Prostate gland (tissue), 2 donors: ENCODE data around the gene RAD1. TPM values are rescaled to one million over a fixed set of nuclear protein-coding genes. Genes with fewer than 3 reads are reported as not detected.

ENCODE experiments used
- DNase-seq: peaks from one replicate; pipeline ENCODE4 v3.0.0-alpha.2; 2019; ENCODE audit warnings: low spot score
- H3K27ac ChIP-seq, 2 donors: fragments of 200-600 bp; sonication (generic); 2 replicates each; pipeline ENCODE4 v1.5.1; 2017 to 2019
- H3K27me3 ChIP-seq: fragments of 200-600 bp; sonication (generic); replicated peaks from 2 replicates; pipeline ENCODE4 v1.5.1; 2019; ENCODE audit not compliant: insufficient read depth
- H3K36me3 ChIP-seq, 2 donors: fragments of 200-600 bp; sonication (generic); 1 replicate in 1 of 2; 2 replicates in 1 of 2; pipeline versions ENCODE4 v1.5.1 to v1.8.1; 2017 to 2019
- H3K4me1 ChIP-seq: fragments of 200-600 bp; sonication (generic); replicated peaks from 2 replicates; pipeline ENCODE4 v1.5.1; 2019
- H3K4me3 ChIP-seq, 2 donors: fragments of 200-600 bp; sonication (generic); 2 replicates each; pipeline ENCODE4 v1.5.1; 2017 to 2019
- H3K9me3 ChIP-seq: fragments of 200-600 bp; sonication (generic); 2 replicates; pipeline ENCODE4 v1.5.1; 2017
- CTCF ChIP-seq, 4 experiments: fragments of 200-600 bp in 2 of 4; fragments of 450-650 bp in 2 of 4; sonication (generic) in 2 of 4; IDR thresholded peaks; 1 replicate in 3 of 4; 2 replicates in 1 of 4; pipeline ENCODE4 v1.5.1; 2016 to 2019; ENCODE audit warnings: antibody characterized with exemption in 4 of 4, mild to moderate bottlenecking in 2 of 4, moderate library complexity in 2 of 4
- POLR2A ChIP-seq: fragments of 450-650 bp; IDR thresholded peaks from one replicate; pipeline ENCODE4 v1.6.1; 2016; ENCODE audit warnings: antibody characterized with exemption, mild to moderate bottlenecking
- POLR2AphosphoS5 ChIP-seq: sonication (generic); formaldehyde crosslinking; IDR thresholded peaks from one replicate; pipeline ENCODE4 v1.6.1; 2017; ENCODE audit warnings: antibody characterized with exemption
- WGBS: methylation state at CpG from one replicate; pipeline ENCODE4 v1.1.5; 2018; 5-methylcytosine and 5-hydroxymethylcytosine counted together
- intact Hi-C: fragments of 100-400 bp; cut with DNase I; formaldehyde crosslinking; loops from one replicate; pipeline ENCODE4 v1.14.2; 2022
- total RNA-seq, 2 donors: library from RNA; depleted of rRNA; stranded (reverse); fragments of >200 nt; gene quantifications; one replicate each; pipeline ENCODE4 v1.1.0, GENCODE V29; 2016

The RAD1 gene
- total RNA-seq, 2 donors from 2014 or later = 18.4 to 28.1 TPM

DNA sequence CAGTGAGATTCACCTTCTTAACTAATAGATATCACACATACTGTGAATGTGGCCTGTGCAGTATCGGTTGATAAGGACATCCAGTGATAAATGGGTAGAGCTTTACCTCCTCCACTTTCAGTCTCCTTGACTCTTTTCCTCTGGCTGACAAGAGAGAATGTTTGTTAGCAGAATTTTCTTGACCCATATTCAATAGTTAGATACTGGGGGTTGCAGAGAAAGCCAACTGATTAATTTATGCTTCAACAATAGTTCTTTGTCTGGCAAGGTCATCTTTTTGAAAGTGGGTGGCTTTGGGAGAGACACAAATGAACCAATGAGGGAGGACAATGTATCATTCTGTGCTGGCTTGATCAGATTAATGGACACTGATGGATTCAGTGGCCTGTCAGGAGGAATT lies 46.0 kb downstream of the RAD1 start:
- Histone ChIP-seq H3K4me3 (no peak overlapping the region), H3K36me3 (peaks cover 0 to 4% of the 10 kb centered on the region in 2 donors), H3K27ac (no peak overlapping the region), H3K4me1 (no peaks in the 10 kb centered on the region), H3K27me3 (no peaks in the 10 kb centered on the region), H3K9me3 (no peaks in the 10 kb centered on the region)
- 100% methylated on average over 1 of the region's 1 CpG for WGBS
- TF ChIP-seq POLR2A (no peak), CTCF (IDR thresholded peaks at IDR 0.05) (no peak), POLR2AphosphoS5 (no peak)
- DNase-seq = no peak
- intact Hi-C loops = no loop called here

GRCh38 chr5:34868791-34869190 lies 46.5 kb downstream of the RAD1 start:
- DNase-seq = no peak
- no peak overlapping the region for H3K27ac ChIP-seq
- no peaks in the 10 kb centered on the region for H3K27me3 ChIP-seq
- H3K9me3 ChIP-seq = no peaks in the 10 kb centered on the region
- 100% methylated on average over 1 of the region's 1 CpG for WGBS
- H3K36me3 ChIP-seq = peaks cover 0 to 4% of the 10 kb centered on the region in 2 donors
- intact Hi-C loops = no loop called here
- no peaks in the 10 kb centered on the region for H3K4me1 ChIP-seq
- H3K4me3 ChIP-seq = no peak overlapping the region
- TF ChIP-seq CTCF (IDR thresholded peaks at IDR 0.05) (no peak), POLR2AphosphoS5 (no peak), POLR2A (no peak)

DNA sequence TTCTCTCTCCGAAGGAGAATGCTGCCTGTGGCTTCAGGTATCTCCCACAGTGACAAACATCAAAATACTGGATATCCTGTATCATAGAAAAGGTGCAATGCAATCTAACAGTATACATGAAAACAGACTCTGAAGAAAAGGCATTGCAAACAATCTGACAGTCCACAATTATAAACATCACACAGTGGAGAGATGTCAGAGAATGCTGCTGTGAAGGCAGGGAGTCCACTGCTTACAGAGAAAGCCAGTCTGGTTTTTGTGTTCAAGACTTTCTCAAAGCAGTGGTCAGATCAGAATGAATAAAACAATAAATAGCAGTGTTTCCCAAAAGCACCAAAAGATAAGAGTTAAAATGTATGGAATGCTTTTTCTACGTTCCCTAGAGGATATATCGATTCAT lies 47.6 kb downstream of the RAD1 start:
- no peaks in the 10 kb centered on the region for H3K27me3 ChIP-seq
- intact Hi-C loops = no loop called here
- H3K4me1 ChIP-seq = no peaks in the 10 kb centered on the region
- WGBS = 94% methylated on average over 3 of the region's 3 CpGs
- TF ChIP-seq POLR2AphosphoS5 = no peak
- no peak for TF ChIP-seq POLR2A
- TF ChIP-seq CTCF (IDR thresholded peaks at IDR 0.05) = no peak
- H3K27ac ChIP-seq = no peak overlapping the region
- peaks cover 0 to 4% of the 10 kb centered on the region in 2 donors for H3K36me3 ChIP-seq
- no peaks in the 10 kb centered on the region for H3K9me3 ChIP-seq
- no peak for DNase-seq
- no peak overlapping the region for H3K4me3 ChIP-seq

GRCh38 chr5:34866989-34867471 lies 48.3 kb downstream of the RAD1 start:
- Histone ChIP-seq H3K27ac (no peak overlapping the region), H3K27me3 (no peaks in the 10 kb centered on the region), H3K9me3 (no peaks in the 10 kb centered on the region), H3K36me3 (peaks cover 0 to 4% of the 10 kb centered on the region in 2 donors), H3K4me1 (no peaks in the 10 kb centered on the region), H3K4me3 (no peak overlapping the region)
- TF ChIP-seq CTCF (IDR thresholded peaks at IDR 0.05) (no peak), POLR2AphosphoS5 (no peak), POLR2A (no peak)
- intact Hi-C loops = no loop called here
- 63% methylated on average over 3 of the region's 3 CpGs for WGBS
- no peak for DNase-seq

DNA sequence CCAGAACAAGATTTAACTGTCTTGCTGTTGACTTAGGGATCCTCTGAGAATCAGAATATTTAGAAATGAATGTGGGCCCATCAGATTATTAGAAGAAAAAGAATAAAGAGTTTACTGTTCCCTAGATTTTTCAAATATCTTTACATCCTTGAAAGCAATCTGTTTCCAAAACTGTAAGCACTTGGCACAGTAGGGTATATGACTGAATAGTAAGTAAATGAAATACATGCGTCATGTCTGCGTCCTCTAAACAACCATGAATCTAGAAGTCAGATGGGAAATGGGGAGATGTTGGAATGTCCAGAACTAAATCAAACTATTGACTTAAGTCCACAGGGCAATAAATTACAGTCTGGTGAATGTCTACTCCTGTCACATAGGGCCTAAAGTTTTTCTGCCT lies 50.2 kb downstream of the RAD1 start:
- DNase-seq = no peak
- 54% methylated on average over 2 of the region's 2 CpGs for WGBS

More for the DNA sequence above, 50.2 kb downstream of the RAD1 start:
- Histone ChIP-seq H3K4me1 (no peaks in the 10 kb centered on the region), H3K36me3 (peaks cover 0 to 4% of the 10 kb centered on the region in 2 donors), H3K9me3 (no peaks in the 10 kb centered on the region), H3K27me3 (no peaks in the 10 kb centered on the region), H3K4me3 (no peak overlapping the region), H3K27ac (no peak overlapping the region)
- TF ChIP-seq POLR2A (no peak), POLR2AphosphoS5 (no peak), CTCF (IDR thresholded peaks at IDR 0.05) (no peak)
- intact Hi-C loops = no loop called here
